K562 treated with DMSO at 1 percent for 24 hours (cell line): ENCODE data around the gene GAR1. TPM values are rescaled to one million over a fixed set of nuclear protein-coding genes. Genes with fewer than 3 reads are reported as not detected.

ENCODE experiments used
- total RNA-seq: library from RNA; unstranded; fragments of 300-600 nt; gene quantifications from 2 replicates; pipeline ENCODE4 v1.2.3, GENCODE V29; 2022; ENCODE audit warnings: low read depth; ENCODE audit not compliant: insufficient read depth

Gene GAR1
- total RNA-seq = 15.3 and 16.1 TPM in 2 replicates

DNA sequence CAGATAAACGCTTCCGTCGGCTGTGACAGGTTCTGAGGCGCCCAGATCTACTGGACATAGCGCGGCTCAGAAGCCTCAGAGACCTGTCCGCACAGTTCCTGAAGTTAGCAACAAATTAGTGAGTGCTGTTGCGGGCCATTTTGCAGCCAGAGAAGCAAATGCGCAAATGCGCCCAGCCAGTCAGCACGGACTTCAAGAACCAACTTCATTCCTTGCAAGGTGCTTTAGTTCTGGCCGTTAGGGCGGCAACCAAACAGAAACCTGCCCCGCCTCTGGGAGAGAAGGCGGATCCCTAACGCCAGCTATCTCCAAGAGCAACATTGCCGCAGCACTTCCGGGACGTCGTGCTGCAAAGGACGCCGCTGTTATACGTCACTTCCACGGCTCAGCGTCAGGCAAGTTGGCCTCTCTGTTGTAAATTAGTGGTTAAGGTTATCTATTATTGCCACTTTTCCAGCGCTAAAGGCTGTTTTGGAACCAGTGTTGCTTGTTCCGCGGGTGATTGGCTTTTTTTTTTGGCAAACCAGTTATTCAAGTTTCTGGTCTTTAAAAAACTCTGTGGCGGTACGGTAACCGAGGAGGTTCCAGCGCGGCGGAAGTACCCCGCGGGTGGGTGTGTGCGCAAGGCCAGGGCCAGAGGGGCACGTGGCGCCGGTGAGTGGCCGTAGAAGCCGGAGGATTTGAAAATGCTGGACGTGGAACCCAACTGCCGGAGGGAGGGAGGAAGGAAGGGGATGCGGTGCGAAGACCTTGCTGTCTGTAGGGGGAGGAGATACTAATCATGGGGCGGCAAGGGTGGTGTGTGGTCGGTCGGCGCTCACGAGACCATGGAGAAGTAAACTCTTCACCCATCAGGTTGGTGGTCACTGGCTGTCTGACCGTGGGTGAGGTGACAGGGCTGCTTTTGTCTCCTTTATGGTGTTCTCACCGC is at the start of gene GAR1:
Gene GAR1 (plus strand): TSS at position 612 of the 931 bp plus-strand sequence. CDS start 403 bp downstream, outside the sequence.

DNA sequence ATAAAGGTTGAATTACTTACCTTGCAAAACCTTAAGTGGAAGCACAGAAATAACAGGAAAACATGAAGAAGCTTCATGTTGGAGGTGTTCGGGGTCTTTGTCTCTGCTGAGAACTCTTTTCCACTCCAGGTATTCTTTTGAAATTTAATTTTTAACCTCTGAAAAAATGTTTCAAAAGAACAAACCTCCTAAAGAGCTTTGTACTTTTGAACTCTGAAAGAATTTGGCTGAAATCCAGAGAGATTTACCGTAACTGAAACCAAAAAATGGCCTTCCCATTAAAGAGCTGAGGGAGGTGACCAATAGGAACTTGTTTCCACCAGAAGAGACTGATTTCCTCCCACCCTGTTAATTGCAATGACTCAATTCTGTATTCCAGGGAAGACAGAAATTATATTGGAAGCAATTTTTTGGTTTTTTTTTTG is 13.7 kb upstream of the GAR1 start, which contains the start of gene CFI:
Gene CFI (minus strand): TSS at position 105 of the 425 bp plus-strand sequence. CDS start 28 bp downstream, at position 77.

DNA sequence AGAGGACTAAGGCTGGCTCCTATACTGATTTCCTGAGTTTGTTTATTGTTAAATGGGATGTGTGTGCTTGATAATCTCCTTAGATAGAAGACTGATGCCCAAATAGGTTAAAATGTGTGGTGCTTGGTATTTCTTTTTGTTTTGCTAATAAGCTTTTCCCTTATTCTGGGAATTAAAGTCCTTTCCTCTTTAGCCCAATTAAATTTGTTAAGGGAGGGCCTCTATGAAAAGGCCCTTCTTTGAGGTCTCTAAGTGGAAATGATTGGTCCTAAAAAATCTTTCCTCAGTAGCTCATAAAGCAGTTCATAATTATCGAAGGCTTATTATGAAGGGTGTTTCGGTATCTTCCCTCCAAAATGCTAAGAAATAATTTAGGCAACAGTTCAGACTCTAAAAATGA is 12.1 kb downstream of the GAR1 start, which contains the start of gene RRH:
Gene RRH (plus strand): TSS at position 301 of the 400 bp plus-strand sequence. CDS start 56 bp downstream, at position 357.

DNA sequence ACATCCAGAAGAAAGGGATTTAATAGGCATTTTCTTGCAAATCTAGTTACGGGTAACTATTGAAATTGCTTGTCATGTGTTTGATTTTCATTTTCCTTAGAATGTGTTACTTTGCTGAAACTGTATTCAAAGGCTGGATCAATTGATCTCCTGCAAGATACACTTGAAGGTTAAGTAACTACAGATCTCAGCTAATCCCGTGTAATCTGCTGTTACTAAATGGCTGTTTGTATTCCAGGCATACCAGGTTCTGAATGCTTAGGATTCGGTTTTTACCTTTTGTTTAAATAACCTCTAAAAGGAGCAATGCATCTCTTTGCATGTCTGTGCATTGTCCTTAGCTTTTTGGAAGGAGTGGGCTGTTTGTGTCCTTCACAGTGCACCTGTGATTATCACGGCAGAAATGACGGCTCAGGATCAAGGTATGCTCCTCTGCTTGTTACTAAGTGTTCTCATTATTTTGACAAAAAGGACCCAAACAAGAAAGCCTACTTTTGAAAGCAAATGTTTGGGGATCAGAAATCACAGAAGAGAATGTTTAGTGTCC is 32.4 kb downstream of the GAR1 start, which contains the start of gene LRIT3:
Gene LRIT3 (plus strand): TSS at position 212 of the 547 bp plus-strand sequence. CDS start 95 bp downstream, at position 307.

Other genes starting within 250 kb of the GAR1 start
- 32.2 and 34.0 TPM in 2 replicates for gene CASP6, start 112.3 kb upstream of the GAR1 start, total RNA-seq
- 22.8 and 56.3 TPM in 2 replicates for gene PLA2G12A, start 85.7 kb upstream of the GAR1 start, total RNA-seq
- gene CFI, start 13.8 kb upstream of the GAR1 start, total RNA-seq = 0.75 and 1.1 TPM in 2 replicates
- not detected in 2 replicates for gene RRH, start 12.2 kb downstream of the GAR1 start, total RNA-seq
- not detected in 2 replicates for gene LRIT3, start 32.3 kb downstream of the GAR1 start, total RNA-seq
- 3.4 and 6.4 TPM in 2 replicates for gene EGF, start 97.1 kb downstream of the GAR1 start, total RNA-seq